Ascending aorta (tissue), 2 donors: ENCODE results near the gene WWC1. TPM values are rescaled to one million over a fixed set of nuclear protein-coding genes. Genes with fewer than 3 reads are reported as not detected.

Experiments
- DNase-seq, 2 donors: peaks; one replicate each; pipeline ENCODE4 v3.0.0-alpha.2; 2019; ENCODE audit warnings: low spot score in 2 of 2
- H3K27ac ChIP-seq, 2 donors: fragments of 200-600 bp; sonication (generic); one replicate each; pipeline ENCODE4 v1.5.1; 2016 to 2017; ENCODE audit warnings: mild to moderate bottlenecking in 1 of 2
- H3K27me3 ChIP-seq: fragments of 200-600 bp; sonication (generic); one replicate; pipeline ENCODE4 v1.5.1; 2017
- H3K36me3 ChIP-seq, 2 donors: fragments of 200-600 bp; sonication (generic); one replicate each; pipeline ENCODE4 v1.5.1; 2016
- H3K4me1 ChIP-seq, 2 donors: fragments of 200-600 bp; sonication (generic); one replicate each; pipeline ENCODE4 v1.5.1; 2016 to 2017; ENCODE audit warnings: mild to moderate bottlenecking in 1 of 2
- H3K4me3 ChIP-seq, 2 donors: fragments of 200-600 bp; sonication (generic); one replicate each; pipeline ENCODE4 v1.5.1; 2016 to 2017; ENCODE audit warnings: mild to moderate bottlenecking in 1 of 2
- H3K9me3 ChIP-seq, 2 donors: fragments of 200-600 bp; sonication (generic); one replicate each; pipeline ENCODE4 v1.5.1; 2016
- intact Hi-C: fragments of 100-400 bp; cut with DNase I; formaldehyde crosslinking; loops from one replicate; pipeline ENCODE4 v1.15.1; 2023
- total RNA-seq: library from RNA; depleted of rRNA; stranded (reverse); fragments of >200 nt; gene quantifications from one replicate; pipeline ENCODE4 v1.1.0, GENCODE V29; 2016
- TF ChIP-seq, protein P1 (sequence below), 3 experiments: fragments of 200-600 bp in 2 of 3; fragments of 450-650 bp in 1 of 3; sonication (generic) in 2 of 3; IDR thresholded peaks; one replicate each; pipeline ENCODE4 v1.5.1; 2016 to 2019; ENCODE audit warnings: antibody characterized with exemption in 3 of 3, mild to moderate bottlenecking in 1 of 3, moderate library complexity in 1 of 3

WWC1 gene
- total RNA-seq, 1 donor from 2014 or later: not detected

DNA sequence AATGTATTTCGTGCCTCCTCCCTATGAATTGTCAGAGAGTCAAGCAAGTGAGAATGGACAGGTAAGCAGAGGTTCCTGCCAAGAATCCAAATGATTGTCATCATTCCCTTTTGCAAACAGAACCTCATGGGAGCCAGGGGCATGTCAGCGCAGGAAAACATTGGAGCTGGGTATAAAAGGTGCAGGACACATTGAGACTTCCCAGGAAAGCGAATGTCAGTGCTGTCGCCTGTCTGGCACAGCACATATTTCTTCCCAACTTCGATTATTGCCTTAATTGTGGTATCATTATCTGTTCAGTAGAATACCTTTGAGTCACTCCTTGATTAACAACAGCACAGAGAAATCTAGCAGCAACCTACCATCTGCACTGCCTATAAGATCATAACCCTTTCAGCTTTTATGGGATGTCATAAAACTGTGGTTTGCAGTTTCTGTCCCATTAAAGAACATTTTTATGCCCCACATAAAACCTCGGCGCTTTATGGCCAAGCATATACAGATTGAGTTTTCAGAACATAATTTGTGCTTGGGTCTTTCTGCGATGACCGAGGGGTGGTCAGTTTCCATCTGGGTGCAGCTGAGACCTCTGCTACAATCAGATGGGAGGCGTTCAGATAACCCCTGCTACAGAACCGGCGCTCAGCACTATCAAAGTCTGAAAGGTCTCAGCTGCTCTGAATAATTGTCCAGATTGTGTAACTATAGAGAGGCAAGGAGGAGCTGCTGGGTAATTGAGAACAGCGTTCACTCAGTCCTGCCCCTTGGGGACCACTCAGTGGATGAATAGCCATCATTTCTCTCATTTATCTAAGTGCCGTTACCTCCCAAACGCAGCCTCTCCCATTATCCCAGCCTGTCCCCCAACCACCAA, 30.9 kb upstream of the WWC1 start:
- Histone ChIP-seq H3K27ac (no peak overlapping the region), H3K9me3 (no peaks in the 10 kb centered on the region), H3K4me3 (no peak overlapping the region), H3K4me1 (no peaks in the 10 kb centered on the region), H3K36me3 (no peaks in the 10 kb centered on the region), H3K27me3 (no peaks in the 10 kb centered on the region)
- intact Hi-C loops: no loop called here
- TF ChIP-seq, protein P1, sequence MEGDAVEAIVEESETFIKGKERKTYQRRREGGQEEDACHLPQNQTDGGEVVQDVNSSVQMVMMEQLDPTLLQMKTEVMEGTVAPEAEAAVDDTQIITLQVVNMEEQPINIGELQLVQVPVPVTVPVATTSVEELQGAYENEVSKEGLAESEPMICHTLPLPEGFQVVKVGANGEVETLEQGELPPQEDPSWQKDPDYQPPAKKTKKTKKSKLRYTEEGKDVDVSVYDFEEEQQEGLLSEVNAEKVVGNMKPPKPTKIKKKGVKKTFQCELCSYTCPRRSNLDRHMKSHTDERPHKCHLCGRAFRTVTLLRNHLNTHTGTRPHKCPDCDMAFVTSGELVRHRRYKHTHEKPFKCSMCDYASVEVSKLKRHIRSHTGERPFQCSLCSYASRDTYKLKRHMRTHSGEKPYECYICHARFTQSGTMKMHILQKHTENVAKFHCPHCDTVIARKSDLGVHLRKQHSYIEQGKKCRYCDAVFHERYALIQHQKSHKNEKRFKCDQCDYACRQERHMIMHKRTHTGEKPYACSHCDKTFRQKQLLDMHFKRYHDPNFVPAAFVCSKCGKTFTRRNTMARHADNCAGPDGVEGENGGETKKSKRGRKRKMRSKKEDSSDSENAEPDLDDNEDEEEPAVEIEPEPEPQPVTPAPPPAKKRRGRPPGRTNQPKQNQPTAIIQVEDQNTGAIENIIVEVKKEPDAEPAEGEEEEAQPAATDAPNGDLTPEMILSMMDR (IDR thresholded peaks at IDR 0.05): no peak
- DNase-seq: no peak

DNA sequence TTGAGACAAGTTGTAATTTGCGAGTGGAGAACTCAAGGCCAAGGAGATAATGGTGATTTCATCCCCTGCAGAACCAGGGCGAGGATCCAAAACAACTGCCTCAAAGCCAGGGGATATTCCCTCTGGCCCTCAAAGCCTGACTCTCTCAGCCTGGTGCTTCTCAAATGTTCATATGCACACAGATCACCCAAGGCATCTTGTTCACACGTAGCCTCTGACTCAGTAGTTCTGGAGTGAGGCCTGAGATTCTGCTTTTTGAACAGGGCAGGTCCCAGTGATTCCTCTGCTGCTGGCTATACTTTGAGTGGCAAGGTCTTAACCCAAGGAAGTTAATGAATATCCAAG, 30.2 kb upstream of the WWC1 start:
- Histone ChIP-seq H3K9me3 (no peaks in the 10 kb centered on the region), H3K27me3 (no peaks in the 10 kb centered on the region), H3K36me3 (no peaks in the 10 kb centered on the region), H3K4me3 (no peak overlapping the region), H3K4me1 (no peaks in the 10 kb centered on the region), H3K27ac (no peak overlapping the region)
- TF ChIP-seq, protein P1 (IDR thresholded peaks at IDR 0.05): no peak
- intact Hi-C loops: no loop called here
- no peak for DNase-seq

DNA sequence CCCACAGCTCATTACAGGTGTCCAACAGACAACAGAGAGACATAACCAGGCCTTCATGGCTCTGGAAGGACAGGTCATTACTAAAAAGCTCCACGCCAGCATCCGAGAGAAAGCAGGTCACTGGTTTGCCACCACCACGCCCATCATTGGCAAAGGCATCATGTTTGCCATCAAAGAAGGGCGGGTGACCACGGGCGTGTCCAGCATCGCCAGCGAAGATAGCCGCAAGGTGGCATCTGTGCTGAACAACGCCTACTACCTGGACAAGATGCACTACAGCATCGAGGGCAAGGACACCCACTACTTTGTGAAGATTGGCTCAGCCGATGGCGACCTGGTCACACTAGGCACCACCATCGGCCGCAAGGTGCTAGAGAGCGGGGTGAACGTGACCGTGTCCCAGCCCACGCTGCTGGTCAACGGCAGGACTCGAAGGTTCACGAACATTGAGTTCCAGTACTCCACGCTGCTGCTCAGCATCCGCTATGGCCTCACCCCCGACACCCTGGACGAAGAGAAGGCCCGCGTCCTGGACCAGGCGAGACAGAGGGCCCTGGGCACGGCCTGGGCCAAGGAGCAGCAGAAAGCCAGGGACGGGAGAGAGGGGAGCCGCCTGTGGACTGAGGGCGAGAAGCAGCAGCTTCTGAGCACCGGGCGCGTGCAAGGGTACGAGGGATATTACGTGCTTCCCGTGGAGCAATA, 29.3 kb upstream of the WWC1 start:
- Histone ChIP-seq H3K4me3 (no peak overlapping the region), H3K27ac (no peak overlapping the region), H3K36me3 (no peaks in the 10 kb centered on the region), H3K27me3 (no peaks in the 10 kb centered on the region), H3K9me3 (no peaks in the 10 kb centered on the region), H3K4me1 (no peaks in the 10 kb centered on the region)
- TF ChIP-seq, protein P1 (IDR thresholded peaks at IDR 0.05): no peak
- no peak for DNase-seq
- intact Hi-C loops: no loop called here

DNA sequence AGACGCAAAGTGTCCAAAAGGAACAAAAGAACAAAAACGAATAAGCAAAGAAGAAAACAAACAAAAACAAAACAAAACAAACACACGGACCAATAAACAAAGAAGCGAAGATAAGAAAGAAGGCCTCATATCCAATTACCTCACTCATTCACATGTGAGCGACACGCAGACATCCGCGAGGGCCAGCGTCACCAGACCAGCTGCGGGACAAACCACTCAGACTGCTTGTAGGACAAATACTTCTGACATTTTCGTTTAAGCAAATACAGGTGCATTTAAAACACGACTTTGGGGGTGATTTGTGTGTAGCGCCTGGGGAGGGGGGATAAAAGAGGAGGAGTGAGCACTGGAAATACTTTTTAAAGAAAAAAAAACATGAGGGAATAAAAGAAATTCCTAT, 28.3 kb upstream of the WWC1 start:
- Histone ChIP-seq H3K4me1 (no peaks in the 10 kb centered on the region), H3K36me3 (no peaks in the 10 kb centered on the region), H3K27ac (no peak overlapping the region), H3K4me3 (no peak overlapping the region), H3K9me3 (no peaks in the 10 kb centered on the region), H3K27me3 (no peaks in the 10 kb centered on the region)
- no peak for DNase-seq
- TF ChIP-seq, protein P1 (IDR thresholded peaks at IDR 0.05): no peak
- intact Hi-C loops: no loop called here

DNA sequence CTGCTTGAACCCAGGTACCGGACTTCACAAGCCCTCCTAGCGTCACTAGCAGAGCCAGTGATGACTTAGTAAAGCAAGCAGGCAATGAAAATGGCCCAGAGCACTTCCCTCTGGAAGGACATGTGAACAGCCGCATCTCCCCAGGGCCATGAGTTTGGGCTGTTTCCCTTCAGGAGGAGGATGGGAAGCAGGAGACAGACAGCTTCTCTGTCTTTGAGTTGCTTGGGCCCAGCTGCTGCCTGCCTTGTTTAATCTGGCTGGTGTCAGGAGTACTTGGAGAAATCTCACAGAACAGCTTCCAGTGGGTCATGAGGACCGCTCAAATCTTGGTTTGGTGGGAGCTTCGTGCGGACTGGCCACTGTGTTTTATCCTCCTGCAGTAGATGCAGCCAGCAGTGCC, 25.4 kb upstream of the WWC1 start:
- no peaks in the 10 kb centered on the region for H3K27me3 ChIP-seq
- no peak overlapping the region for H3K4me3 ChIP-seq
- intact Hi-C loops: loop anchor here (5.0 kb wide), 1 partner anchor 221 kb away; the partner anchor contains the start of gene RARS1
- H3K9me3 ChIP-seq: no peaks in the 10 kb centered on the region
- DNase-seq: no peak
- H3K36me3 ChIP-seq: no peaks in the 10 kb centered on the region
- TF ChIP-seq, protein P1 (IDR thresholded peaks at IDR 0.05): no peak
- peaks cover 0 to 5% of the 10 kb centered on the region in 2 donors for H3K4me1 ChIP-seq
- H3K27ac ChIP-seq: no peak overlapping the region
